GM19238 (cell line): ENCODE results near the gene CAD.

Source experiments
- DNase-seq: peaks from one replicate; pipeline ENCODE4 v3.0.0; 2011; ENCODE audit warnings: low spot score; ENCODE audit not compliant: insufficient read length

The CAD gene

DNA sequence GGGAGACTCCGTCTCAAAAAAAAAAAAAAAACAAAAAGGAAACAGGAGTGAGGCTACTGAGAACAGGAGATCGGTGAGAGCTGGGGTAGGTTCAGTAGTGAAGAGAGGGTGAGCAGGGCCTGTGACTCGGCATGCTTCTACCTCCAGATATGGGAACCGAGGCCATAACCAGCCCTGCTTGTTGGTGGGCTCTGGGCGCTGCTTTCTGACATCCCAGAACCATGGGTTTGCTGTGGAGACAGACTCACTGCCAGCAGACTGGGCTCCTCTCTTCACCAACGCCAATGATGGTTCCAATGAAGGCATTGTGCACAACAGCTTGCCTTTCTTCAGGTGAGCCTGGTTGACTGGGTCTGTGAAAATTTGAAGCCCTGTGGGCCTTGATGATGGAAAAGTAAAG, 6.2 kb downstream of the CAD start:
- DNase-seq: no peak

DNA sequence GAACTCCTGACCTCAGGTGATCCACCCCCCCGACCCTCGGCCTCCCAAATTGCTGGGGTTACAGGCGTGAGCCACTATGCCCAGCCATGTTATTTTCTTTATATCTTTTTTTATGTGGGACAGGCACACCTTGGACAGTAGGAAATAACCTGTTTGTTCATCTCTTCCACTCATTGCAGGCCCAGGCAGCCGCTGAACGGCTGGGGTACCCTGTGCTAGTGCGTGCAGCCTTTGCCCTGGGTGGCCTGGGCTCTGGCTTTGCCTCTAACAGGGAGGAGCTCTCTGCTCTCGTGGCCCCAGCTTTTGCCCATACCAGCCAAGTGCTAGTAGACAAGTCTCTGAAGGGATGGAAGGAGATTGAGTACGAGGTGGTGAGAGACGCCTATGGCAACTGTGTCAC, 8.4 kb downstream of the CAD start:
- no peak for DNase-seq

DNA sequence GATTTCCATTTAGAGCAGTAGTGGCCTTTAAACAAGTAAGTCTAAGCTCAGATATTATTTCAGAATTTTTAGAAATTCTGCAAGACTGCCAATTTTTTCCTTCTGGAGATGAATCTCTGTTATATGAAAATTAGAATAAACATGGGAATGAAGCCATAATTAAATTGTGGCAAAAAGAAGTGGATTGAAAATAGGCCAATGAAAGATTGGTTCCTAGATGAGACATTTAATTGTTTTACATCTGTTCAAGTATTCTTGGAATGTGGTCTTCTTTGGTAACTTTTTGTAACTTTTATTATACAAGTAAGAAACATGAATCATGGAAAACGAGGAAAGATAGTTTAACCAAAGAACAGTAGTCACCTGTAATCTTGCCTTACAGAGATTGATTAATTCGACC, 10.3 kb downstream of the CAD start:
- no peak for DNase-seq

DNA sequence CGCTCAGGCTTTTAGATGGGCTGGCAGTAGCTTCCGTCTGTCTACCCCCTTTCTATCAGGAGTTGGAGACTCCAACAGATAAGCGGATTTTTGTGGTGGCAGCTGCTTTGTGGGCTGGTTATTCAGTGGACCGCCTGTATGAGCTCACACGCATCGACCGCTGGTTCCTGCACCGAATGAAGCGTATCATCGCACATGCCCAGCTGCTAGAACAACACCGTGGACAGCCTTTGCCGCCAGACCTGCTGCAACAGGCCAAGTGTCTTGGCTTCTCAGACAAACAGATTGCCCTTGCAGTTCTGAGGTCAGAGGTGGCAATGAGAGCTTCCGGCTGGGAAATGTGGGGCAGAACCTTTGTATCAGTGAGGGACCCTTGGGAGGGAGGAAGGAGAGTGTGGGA, 14.8 kb downstream of the CAD start:
- no peak for DNase-seq

DNA sequence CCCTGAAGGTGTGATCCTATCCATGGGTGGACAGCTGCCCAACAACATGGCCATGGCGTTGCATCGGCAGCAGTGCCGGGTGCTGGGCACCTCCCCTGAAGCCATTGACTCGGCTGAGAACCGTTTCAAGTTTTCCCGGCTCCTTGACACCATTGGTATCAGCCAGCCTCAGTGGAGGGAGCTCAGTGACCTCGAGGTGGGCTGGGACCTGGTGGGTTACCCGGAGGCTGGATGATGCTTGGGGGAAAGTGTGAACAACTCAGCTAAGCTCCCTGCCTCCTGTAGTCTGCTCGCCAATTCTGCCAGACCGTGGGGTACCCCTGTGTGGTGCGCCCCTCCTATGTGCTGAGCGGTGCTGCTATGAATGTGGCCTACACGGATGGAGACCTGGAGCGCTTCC, 16.2 kb downstream of the CAD start:
- DNase-seq: no peak

DNA sequence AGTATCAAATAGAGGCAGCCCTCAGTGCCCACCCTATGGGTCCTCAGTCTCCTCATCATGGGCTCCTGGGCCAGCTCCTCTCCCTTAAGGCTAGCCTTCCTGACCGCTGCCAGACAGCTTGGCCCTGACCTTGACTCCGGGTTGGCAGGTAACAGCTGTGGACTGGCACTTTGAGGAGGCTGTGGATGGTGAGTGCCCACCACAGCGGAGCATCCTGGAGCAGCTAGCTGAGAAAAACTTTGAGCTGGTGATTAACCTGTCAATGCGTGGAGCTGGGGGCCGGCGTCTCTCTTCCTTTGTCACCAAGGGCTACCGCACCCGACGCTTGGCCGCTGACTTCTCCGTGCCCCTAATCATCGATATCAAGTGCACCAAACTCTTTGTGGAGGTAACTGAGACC, 19.0 kb downstream of the CAD start:
- DNase-seq: no peak

DNA sequence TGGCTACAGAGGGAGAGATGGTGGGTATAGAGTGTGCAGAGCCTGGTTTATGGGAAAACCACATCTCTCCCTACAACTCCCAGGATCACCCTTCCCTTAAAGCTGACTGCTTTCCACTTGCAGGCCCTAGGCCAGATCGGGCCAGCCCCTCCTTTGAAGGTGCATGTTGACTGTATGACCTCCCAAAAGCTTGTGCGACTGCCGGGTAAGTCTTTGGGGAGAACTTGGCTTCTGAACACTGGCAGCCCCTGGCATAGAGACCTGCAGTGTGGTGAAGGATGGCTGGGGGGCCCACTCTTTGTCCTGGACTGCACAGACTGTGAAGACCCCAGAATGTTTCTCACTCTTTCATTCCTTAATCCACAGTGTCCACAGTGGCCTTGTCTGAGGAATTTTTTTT, 19.5 kb downstream of the CAD start:
- DNase-seq: no peak

DNA sequence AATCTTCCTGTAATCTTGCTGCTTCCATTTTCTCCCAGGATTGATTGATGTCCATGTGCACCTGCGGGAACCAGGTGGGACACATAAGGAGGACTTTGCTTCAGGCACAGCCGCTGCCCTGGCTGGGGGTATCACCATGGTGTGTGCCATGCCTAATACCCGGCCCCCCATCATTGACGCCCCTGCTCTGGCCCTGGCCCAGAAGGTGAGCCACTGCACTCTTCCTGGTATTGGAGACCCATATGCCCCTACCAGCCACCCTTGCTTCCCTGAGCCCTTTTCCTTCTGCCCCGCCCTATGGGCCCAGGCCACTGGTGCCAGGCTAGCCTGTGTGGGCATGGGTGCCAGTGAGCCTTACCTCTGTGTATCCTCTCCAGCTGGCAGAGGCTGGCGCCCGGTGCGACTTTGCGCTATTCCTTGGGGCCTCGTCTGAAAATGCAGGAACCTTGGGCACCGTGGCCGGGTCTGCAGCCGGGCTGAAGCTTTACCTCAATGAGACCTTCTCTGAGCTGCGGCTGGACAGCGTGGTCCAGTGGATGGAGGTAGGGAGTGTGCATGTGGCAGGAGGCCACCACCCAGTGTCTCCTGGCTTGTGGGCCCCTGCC, 20.3 kb downstream of the CAD start:
- no peak for DNase-seq

DNA sequence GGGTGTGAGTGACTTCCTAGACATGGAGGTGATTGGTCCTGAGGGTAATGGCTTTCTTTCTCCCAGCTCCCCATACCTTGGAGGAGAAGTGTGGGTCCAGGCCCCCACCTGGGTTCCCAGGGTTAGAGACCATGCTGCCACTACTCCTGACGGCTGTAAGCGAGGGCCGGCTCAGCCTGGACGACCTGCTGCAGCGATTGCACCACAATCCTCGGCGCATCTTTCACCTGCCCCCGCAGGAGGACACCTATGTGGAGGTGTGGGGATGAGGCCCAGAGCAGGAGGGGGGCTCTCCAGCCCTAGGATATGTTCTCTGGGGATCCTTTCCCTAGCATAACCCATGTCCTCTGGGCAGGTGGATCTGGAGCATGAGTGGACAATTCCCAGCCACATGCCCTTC, 21.8 kb downstream of the CAD start:
- no peak for DNase-seq

DNA sequence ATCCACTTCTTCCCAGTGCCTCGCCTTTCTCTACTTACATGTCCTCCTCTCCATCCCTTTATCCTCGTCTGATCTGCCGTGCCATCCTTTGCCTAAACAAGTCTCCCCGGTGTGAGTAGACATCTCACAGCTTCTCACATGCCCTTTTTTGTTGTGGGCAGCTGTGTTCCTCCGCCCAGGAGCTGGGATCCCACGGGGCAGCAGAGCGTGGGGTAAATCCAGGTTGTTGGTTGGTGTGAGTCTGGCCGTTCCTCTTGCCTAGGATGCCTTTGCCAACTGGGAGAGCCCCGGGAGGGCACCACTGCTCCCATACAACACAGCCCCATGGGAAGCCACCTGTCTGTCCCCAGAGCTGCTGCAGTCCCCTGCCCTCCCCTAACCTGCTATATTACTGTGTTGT, 23.2 kb downstream of the CAD start:
- DNase-seq: no peak

DNA sequence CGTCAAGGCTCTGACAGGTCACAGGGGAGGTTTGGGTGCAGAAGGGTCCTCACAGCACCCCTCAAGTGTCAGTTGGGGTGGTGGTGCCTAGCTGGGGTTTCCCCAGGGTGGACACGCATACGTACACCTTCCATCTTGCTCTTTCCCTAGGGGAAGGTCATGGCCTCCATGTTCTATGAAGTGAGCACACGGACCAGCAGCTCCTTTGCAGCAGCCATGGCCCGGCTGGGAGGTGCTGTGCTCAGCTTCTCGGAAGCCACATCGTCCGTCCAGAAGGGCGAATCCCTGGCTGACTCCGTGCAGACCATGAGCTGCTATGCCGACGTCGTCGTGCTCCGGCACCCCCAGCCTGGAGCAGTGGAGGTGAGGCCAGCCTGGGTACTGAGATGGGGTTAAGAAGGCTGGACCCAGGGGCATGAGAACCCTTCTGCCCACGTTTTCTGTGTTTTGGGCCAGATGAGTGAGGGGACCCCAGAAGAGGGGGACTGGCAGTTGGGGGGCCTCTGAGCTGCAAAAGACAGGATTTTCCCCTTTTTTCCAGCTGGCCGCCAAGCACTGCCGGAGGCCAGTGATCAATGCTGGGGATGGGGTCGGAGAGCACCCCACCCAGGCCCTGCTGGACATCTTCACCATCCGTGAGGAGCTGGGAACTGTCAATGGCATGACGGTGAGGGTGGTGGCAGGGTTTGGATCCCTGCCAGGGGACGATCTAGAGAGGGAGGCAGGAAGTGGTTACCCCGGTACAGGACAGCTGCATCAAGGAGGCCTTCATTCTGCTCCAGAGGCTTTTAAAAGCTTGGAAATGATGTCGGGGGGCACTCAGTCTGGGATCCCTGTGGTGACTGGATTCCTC, 24.8 kb downstream of the CAD start:
- no peak for DNase-seq

DNA sequence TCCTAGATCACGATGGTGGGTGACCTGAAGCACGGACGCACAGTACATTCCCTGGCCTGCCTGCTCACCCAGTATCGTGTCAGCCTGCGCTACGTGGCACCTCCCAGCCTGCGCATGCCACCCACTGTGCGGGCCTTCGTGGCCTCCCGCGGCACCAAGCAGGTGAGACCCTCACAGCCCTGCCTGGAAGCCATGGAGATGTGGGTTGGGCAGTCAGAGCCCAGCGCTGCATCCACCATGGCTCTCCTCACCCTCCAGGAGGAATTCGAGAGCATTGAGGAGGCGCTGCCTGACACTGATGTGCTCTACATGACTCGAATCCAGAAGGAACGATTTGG, 25.4 kb downstream of the CAD start:
- no peak for DNase-seq

DNA sequence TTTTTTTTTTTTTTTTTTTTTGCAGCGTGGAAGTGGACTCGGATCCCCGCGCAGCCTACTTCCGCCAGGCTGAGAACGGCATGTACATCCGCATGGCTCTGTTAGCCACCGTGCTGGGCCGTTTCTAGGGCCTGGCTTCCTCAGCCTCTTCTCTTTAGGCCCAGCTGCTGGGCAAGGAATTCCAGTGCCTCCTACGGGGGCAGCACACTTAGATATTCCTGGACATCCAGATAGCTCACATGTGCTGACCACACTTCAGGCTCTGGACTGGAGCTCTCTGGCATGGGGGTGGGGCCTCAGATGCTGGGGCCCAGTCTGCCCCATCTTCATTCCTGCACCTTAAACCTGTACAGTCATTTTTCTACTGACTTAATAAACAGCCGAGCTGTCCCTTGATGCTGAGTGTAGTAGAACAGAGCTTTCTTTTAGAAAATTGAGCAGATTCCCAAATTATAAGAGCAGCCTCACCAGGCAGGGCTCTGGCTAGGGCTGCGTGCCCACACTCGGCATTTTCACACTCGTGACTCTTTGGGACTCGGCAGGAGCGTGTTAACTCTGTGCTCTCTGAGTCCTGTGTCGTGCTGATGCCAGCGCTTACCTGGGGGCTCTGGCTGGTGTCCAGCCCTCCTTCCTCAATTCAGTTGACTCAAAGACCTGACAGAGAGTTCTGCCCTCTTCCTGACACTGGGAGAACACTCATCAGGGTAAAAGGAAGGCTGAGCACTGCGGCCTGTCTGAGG, 26.4 kb downstream of the CAD start:
- no peak for DNase-seq

DNA sequence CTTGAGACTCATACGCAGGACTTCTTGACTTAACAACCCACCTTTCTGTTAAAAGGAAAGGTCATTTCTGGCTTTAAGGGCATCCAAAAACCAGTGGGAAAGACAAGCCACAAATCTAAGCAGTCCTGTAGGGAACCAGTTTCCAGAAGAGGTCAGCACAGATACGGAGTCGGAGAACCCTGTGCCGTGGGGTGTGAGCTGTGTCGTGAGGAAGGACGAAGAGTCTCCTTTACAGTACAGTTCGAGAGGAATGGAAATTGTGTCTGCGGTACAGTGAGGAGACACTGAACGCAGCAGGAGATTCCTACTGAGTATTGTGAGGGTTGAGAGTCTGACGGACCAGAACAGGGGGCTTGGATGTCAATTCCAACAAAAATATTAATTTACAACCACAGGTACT, 27.9 kb downstream of the CAD start:
- DNase-seq: no peak

DNA sequence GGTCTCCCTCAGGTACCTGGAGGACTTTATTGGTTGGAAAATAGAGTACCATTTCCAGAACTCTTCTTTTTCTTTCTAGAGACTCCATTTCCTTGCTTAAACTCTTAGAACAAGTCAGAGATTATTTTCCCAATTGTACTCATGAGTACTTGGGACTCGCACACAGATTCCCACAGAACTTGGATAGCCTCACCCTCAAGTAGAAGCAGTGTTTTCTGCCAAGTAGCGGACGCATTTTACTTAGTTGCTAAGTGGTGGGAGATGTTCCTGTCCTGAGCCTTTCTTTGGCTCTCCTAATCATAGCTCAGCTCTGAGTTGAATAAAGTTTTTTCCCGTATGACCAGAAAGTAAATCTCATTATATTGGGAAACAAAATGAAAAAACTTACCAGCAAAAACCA, 28.5 kb downstream of the CAD start:
- DNase-seq: no peak

DNA sequence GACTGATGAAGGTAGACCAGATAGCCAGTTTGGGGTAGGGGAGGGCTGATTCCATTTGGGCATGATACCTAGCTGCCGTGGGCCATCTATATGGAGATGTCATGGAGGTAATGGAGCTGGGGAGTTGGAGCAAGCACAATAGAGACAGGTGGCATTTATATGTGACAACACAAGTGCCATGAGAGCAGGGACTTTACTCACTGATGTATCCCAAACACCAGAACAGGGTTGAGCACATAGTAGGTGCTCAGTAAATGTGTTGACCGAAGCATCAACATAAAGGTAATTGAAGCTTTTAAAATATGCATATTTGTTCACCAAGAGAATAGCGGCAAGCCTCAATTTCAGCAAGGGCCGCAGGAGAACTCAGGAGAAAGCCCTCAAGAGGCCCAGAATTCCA, 30.7 kb downstream of the CAD start:
- DNase-seq: no peak

DNA sequence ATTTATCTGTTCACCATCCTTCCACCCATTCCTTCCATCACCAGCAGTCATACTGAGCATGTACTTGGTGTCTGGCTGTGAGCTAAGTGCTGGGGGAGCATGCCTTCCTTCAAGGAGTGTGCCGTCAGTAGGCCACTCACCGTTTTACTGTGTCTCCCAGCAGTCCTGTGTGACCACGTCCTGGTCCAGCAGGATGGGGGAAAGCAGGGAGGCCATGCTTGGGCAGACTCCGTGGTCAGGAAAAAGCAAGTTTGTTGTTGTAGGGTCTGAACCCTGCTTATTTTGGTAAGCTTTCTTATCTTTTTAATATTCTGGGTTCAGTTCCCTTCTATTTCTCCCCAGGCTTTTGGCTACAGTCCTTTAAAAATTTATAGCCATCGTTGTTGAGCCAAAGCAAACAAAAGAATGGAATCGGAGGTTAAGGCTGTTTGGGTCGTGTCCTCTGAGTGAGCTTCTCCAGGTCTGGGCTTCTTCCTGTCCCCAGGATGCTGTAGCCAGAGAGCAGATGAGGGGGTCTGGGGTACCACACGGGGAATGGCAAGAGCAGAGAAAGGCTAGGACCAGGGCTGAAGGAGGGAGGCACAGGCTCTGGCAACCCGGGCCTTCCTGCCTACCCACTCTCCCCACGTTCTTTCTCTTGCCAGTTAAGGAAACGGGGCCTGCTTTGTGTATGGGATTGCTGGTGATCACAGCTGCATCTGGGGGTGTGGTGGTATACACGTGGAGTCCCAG, 32.2 kb downstream of the CAD start:
- no peak for DNase-seq

DNA sequence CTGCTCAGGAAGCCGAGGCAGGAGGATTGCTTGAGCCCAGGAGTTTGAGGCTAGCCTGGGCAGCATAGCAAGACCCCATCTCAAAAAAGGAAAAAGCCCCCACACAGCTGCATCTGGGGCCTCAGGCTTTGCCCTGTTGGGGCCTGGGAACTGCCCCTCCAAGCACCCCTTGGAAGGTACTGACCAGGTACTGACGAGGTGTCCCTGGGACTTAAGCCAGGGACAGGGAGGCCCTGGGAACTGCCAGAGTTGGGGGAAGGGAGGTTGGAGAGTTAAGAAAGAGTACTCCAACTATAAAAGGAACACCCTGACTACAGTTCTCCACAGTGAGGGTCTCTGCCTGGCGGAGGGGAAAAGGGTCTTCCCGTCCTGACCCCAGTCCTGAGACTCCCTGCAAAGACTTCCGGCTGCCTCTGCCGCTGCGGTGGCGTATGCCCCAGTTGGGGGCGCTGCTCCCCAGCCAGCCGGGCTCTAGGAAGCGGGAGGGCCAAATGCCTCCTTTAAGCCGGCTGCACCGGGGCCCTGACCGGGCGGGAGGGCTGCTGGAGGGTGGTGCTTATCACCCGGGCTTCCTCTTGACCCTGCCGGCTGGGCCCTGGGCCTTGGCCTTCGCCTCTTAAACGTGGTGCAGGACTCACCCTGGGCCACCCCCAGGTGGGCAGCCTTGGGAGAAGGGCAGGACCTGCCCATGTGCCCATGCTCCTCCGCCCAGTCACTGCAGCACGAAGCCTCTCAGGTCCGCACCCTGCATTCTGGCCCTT, 32.9 kb downstream of the CAD start:
- peak; percentile 57 for DNase-seq

DNA sequence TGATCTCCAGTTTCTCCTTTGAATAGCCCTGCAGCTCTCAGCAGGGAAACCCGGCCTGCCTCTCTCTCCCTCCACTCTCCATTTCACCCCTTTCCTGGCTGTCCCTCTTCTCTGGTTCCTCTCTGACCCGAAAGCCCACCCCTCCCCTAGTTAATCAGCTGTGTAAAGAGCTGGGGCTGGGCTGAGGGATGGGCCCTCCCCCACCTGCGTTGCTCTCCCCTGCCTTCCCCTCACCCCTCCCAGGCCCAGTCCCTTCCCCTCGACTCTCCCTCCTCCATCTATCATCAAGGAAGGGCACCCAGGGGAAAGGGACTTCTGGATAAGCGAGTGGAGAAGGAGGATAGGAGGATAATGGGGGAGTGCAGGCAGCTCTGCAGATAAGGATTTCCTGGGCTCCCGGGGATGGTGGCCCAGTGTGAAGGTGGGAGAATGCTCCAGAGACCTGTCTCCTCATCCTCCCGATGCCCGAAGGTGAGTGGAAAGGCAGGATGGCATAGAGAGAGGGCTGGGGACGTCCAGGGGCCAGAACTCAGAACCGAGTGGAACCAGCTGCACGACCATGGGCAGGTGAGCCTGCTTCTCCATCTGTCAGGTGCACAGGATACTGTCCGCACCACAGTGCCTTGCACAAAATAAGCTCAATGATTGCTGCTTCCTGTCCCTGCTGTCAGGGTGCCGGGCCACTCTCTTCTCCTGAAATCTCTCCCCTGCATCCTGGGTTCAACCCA, 33.6 kb downstream of the CAD start:
- no peak for DNase-seq

DNA sequence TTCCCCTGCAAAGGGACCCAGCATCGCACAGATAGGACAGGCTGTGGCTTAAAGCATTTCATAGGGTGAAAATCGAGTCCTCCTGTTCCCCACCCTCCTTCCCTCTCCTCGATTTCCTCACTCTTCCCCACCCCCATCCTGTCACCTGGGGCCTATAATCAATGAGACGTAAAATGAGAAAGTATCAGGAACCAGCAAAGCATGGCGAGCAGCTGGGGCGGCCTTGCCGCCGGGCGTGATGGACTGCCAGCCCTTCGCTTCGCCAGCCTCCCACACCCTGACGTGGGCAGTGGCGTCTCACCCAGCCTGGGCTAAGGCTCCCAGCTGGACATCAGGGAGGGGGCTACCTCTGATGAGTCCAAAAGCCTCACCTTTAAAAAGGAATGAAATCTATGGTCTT, 34.6 kb downstream of the CAD start:
- no peak for DNase-seq

DNA sequence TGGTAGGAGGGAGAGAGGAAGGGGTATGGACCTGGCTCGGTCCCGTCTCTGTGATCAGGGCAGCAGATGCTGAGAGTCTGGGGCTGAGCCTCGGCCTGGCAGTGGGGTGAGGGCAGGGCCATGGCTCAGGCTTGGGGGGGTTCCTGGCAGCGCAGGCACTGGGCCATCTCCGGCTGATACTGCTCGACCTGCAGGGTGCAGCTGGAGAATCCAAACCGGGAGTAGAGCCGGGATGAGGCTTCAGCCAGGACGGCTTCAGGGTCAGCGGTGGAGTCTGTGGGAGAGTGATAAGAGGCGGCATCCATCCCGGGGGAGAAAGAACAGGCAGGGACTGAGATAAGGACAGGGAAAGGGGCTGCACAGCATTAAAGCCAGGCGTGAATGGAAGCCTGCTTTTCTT, 38.0 kb downstream of the CAD start:
- no peak for DNase-seq
